HG02623 (cell line): ENCODE data around the gene SMG7.

Source experiments
- ATAC-seq: cut with Tn5 transposase; IDR thresholded peaks from one replicate; pipeline ENCODE4 v1.9.1; 2021; ENCODE audit warnings: moderate library complexity; ENCODE audit not compliant: unreplicated experiment

SMG7 gene

DNA sequence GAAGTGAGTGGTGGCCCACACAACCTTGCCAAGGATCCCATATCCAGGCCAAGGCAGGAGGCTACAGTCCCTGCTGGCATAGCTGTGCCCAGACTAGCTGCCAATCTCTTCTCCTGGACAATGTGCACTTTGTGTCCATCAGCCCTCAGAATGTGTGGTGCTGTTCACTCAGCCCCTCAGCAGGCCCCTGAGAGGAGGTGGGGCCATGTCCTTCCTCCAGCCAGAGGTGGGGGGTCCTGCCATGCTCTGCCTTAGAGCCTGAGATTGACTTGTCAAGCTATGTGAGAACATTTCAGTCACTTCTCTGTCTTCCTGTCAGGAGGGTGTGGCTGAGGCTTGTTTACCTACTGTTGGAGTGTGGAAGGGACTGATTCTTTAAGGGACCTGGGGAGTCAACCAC, 116.5 kb downstream of the SMG7 start:
- no peak for ATAC-seq

DNA sequence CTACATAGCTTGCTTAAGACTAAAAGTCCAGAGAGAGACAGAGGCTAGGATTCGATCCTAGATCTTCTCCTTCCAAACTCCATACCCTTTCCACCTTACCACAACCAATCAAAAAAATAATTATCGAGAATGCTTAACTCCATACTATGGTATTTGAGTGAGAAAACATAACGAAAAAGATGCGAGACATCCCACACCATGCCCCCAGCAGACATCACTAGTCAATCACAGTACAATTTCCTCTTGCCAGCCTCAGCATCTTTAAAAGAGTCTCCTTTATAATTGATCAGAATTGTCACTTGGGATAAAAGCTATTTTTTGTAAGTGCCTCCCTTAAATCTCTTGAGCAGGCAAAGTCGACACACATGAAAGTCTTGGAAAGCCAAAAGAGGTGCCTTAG, 117.1 kb downstream of the SMG7 start:
- ATAC-seq, result no peak

DNA sequence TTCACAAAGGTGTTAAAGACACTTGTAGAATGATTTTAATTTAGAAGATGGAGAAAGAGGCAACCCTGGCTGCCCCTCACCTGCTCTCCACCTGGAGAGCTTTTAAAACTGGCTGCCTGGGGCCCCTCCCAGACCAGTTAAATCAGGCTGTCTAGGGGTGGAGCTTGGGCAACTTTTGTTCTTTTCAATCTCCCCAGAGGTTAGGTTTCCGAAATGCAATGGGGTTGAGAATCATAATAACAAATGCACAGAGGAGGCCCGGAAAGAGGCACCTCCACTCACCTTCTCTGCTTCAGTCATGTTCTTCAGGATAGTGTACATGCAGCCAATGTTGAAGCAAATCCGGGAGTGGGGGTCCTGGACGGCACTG, 117.6 kb downstream of the SMG7 start:
- ATAC-seq, result no peak

GRCh38 chr1:183590244-183591191, 118.2 kb downstream of the SMG7 start, which contains the start of gene NCF2:
NCF2 (minus strand) TSS chr1:183590459; CDS start chr1:183590329, 130 bp downstream.
- ATAC-seq, result peak; percentile 84

- no peak for ATAC-seq
Measured at GRCh38 chr1:183592733-183593132, 120.4 kb downstream of the SMG7 start.

DNA sequence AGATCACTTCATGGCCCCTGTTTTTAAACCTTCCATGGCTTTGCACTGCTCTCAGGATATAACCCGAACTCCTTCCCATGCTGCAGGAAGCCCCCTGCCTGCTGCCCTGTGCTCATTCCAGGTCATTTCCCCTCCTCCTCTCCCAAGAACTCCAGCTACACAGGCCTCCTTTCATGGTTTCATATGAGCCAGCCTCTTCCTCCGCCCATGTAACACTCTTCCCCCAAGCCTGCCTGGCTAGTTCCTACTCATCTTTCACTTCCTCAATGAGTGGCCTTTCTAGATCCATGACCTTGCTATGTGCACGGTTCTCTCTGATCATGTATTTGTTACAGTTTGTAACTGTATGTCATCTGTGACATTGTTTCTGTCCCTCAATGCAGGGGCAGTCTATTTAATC, 121.1 kb downstream of the SMG7 start:
- ATAC-seq, result peak; percentile 39

DNA sequence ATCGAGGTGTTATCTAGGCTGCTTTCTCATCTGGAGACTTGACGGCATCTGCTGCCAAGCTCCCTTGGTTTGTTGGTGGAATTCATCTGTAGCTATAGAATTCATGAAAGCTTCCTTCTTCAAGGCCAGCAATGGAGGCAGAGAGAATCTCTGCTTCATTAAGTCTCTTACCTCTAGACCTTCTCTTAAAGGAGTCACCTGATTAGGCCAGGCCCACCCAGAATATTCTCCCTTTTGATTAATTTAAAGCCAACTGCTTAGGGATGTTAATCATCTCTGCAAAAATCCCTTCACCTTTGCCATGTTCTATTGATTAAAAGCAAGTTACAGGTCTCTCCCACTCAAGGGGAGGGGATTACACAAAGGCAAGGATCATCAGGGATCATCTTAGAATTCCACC, 123.2 kb downstream of the SMG7 start:
- ATAC-seq, result no peak

DNA sequence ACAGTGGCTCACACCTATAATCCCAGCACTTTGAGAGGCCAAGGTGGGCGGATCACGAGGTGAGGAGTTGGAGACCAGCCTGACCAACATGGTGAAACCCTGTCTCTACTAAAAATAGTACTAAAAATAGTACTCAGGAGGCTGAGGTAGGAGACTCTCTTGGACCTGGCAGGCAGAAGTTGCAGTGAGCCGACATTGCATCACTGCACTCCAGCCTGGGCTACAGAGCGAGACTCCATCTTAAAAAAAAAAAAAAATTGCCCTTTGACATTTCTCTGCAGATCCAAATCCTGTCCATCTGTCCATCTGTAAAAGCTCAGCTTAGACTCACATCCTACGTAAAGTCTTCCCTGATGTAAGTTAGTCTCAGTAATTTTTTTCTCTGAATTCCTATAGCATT, 124.2 kb downstream of the SMG7 start:
- ATAC-seq, result no peak

GRCh38 chr1:183597656-183598347, 125.5 kb downstream of the SMG7 start:
- no peak for ATAC-seq

DNA sequence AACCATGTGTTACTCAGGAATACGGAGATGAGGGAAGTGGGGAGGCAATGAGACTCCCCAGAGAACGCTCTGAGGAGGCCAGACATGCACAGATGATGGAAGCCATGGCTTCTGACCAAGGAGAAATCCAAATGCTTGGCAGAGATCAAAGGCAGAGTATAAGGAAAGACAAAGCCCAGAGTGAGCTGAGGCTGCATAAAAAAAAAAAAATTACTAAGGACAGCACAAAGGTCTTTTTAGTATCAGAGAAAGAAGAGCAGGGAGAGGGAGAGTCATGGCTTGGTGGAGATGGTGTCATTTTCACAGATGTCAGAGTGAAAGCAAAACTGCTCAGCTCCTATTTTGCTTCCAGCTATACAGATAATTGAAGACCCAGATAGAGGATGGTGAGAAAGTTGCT, 126.1 kb downstream of the SMG7 start:
- peak; percentile 86 for ATAC-seq

- no peak for ATAC-seq
Measured at GRCh38 chr1:183600136-183600535, 127.8 kb downstream of the SMG7 start.

DNA sequence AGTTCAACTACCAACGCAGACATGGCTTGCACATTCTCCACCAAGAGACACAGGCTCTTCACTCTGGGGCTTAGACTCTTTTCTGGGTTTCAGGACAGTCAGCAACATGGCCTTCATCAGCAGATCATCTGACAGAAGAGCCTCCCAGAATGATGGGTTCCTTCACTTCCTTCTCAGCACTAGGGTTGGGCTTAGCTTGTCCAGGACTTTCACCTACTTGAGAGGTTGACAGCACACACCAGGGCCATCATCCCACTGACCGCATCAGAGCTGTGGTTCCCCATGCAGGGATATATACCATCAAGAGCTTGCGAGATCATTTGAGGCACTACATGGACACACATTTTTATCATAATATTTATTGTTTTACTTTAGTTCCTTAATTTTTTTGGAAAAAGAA, 128.3 kb downstream of the SMG7 start:
- no peak for ATAC-seq

GRCh38 chr1:183602510-183602909, 130.2 kb downstream of the SMG7 start:
- ATAC-seq, result no peak
